Measurements from ENCODE around the gene NR2C2.

Gene NR2C2

GRCh38 chr3:15056676-15057404 is 109.5 kb downstream of the NR2C2 start:
- no peak for TF ChIP-seq BACH2 (CRISPR knock-in tag; IDR thresholded peaks at IDR 0.05; ENCODE audit: borderline replicate concordance)
- TF ChIP-seq ZFP3 (CRISPR knock-in tag; IDR thresholded peaks at IDR 0.05): no peak
- no peak for TF ChIP-seq ZFP30 (CRISPR knock-in tag; IDR thresholded peaks at IDR 0.05)
- TF ChIP-seq ZNF8 (CRISPR knock-in tag; IDR thresholded peaks at IDR 0.05): no peak
- TF ChIP-seq ZNF565 (CRISPR knock-in tag; conservative IDR thresholded peaks at IDR 0.05; ENCODE audit: low read depth): no peak
- no peak for TF ChIP-seq ARNTL (CRISPR knock-in tag; IDR thresholded peaks at IDR 0.05; ENCODE audit: borderline replicate concordance, low read depth)
- TF ChIP-seq RARB (CRISPR knock-in tag; IDR thresholded peaks at IDR 0.05): no peak
- ATAC-seq: no peak

- ATAC-seq: no peak
- TF ChIP-seq, protein P1, sequence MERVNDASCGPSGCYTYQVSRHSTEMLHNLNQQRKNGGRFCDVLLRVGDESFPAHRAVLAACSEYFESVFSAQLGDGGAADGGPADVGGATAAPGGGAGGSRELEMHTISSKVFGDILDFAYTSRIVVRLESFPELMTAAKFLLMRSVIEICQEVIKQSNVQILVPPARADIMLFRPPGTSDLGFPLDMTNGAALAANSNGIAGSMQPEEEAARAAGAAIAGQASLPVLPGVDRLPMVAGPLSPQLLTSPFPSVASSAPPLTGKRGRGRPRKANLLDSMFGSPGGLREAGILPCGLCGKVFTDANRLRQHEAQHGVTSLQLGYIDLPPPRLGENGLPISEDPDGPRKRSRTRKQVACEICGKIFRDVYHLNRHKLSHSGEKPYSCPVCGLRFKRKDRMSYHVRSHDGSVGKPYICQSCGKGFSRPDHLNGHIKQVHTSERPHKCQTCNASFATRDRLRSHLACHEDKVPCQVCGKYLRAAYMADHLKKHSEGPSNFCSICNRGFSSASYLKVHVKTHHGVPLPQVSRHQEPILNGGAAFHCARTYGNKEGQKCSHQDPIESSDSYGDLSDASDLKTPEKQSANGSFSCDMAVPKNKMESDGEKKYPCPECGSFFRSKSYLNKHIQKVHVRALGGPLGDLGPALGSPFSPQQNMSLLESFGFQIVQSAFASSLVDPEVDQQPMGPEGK (CRISPR knock-in tag; IDR thresholded peaks at IDR 0.05; ENCODE audit: borderline replicate concordance): no peak
- TF ChIP-seq ARNTL (CRISPR knock-in tag; IDR thresholded peaks at IDR 0.05; ENCODE audit: borderline replicate concordance, low read depth) (no peak), SNAI2 (CRISPR knock-in tag; IDR thresholded peaks at IDR 0.05) (no peak), ZFP30 (CRISPR knock-in tag; IDR thresholded peaks at IDR 0.05) (no peak), ZNF8 (CRISPR knock-in tag; IDR thresholded peaks at IDR 0.05) (no peak), RARB (CRISPR knock-in tag; IDR thresholded peaks at IDR 0.05) (no peak), ZFP3 (CRISPR knock-in tag; IDR thresholded peaks at IDR 0.05) (no peak), ZNF70 (CRISPR knock-in tag; IDR thresholded peaks at IDR 0.05) (no peak), TOX (CRISPR knock-in tag; IDR thresholded peaks at IDR 0.05; ENCODE audit: borderline replicate concordance) (no peak), CSRNP3 (CRISPR knock-in tag; IDR thresholded peaks at IDR 0.05) (no peak), ISL1 (CRISPR knock-in tag; IDR thresholded peaks at IDR 0.05) (no peak), BACH2 (CRISPR knock-in tag; IDR thresholded peaks at IDR 0.05; ENCODE audit: borderline replicate concordance) (no peak), OSR1 (CRISPR knock-in tag; IDR thresholded peaks at IDR 0.05) (no peak), ZNF565 (CRISPR knock-in tag; conservative IDR thresholded peaks at IDR 0.05; ENCODE audit: low read depth) (no peak), GLIS3 (CRISPR knock-in tag; IDR thresholded peaks at IDR 0.05) (no peak), ZC3H10 (CRISPR knock-in tag; IDR thresholded peaks at IDR 0.05) (no peak), CSDC2 (CRISPR knock-in tag; IDR thresholded peaks at IDR 0.05) (no peak)
- TF ChIP-seq, protein P2, sequence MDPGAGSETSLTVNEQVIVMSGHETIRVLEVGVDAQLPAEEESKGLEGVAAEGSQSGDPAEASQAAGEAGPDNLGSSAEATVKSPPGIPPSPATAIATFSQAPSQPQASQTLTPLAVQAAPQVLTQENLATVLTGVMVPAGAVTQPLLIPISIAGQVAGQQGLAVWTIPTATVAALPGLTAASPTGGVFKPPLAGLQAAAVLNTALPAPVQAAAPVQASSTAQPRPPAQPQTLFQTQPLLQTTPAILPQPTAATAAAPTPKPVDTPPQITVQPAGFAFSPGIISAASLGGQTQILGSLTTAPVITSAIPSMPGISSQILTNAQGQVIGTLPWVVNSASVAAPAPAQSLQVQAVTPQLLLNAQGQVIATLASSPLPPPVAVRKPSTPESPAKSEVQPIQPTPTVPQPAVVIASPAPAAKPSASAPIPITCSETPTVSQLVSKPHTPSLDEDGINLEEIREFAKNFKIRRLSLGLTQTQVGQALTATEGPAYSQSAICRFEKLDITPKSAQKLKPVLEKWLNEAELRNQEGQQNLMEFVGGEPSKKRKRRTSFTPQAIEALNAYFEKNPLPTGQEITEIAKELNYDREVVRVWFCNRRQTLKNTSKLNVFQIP (CRISPR knock-in tag; IDR thresholded peaks at IDR 0.05; ENCODE audit: borderline replicate concordance, low read depth): no peak
- TF ChIP-seq, protein P3, sequence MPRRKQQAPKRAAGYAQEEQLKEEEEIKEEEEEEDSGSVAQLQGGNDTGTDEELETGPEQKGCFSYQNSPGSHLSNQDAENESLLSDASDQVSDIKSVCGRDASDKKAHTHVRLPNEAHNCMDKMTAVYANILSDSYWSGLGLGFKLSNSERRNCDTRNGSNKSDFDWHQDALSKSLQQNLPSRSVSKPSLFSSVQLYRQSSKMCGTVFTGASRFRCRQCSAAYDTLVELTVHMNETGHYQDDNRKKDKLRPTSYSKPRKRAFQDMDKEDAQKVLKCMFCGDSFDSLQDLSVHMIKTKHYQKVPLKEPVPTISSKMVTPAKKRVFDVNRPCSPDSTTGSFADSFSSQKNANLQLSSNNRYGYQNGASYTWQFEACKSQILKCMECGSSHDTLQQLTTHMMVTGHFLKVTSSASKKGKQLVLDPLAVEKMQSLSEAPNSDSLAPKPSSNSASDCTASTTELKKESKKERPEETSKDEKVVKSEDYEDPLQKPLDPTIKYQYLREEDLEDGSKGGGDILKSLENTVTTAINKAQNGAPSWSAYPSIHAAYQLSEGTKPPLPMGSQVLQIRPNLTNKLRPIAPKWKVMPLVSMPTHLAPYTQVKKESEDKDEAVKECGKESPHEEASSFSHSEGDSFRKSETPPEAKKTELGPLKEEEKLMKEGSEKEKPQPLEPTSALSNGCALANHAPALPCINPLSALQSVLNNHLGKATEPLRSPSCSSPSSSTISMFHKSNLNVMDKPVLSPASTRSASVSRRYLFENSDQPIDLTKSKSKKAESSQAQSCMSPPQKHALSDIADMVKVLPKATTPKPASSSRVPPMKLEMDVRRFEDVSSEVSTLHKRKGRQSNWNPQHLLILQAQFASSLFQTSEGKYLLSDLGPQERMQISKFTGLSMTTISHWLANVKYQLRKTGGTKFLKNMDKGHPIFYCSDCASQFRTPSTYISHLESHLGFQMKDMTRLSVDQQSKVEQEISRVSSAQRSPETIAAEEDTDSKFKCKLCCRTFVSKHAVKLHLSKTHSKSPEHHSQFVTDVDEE (CRISPR knock-in tag; IDR thresholded peaks at IDR 0.05): no peak
Measured at GRCh38 chr3:15060029-15060428, 112.6 kb downstream of the NR2C2 start.

DNA sequence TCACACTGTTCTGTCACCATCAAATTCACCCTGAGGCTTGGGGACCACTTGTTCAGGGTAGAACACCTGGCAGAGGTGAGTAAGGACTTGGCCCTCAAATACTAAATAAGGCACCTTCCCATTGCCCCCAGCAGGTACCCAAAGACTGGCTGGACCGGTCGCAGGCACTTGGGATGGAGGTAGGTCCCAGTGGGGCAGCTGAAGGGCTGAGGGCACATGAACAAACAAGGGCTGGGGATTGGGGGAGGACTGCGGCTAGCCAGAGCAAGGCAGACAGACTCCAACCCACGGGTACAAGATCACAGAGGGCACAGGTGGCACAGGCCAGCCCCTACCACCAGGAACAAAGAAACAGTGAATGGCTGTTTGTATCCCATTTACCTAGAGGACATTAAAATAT is 115.9 kb downstream of the NR2C2 start:
- ATAC-seq: no peak
- TF ChIP-seq ZC3H10 (CRISPR knock-in tag; IDR thresholded peaks at IDR 0.05) (no peak), CSDC2 (CRISPR knock-in tag; IDR thresholded peaks at IDR 0.05) (no peak), GLIS3 (CRISPR knock-in tag; IDR thresholded peaks at IDR 0.05) (no peak), ZFP3 (CRISPR knock-in tag; IDR thresholded peaks at IDR 0.05) (no peak), PPARA (CRISPR knock-in tag; IDR thresholded peaks at IDR 0.05; ENCODE audit: borderline replicate concordance) (no peak), TOX (CRISPR knock-in tag; IDR thresholded peaks at IDR 0.05; ENCODE audit: borderline replicate concordance) (no peak), SNAI2 (CRISPR knock-in tag; IDR thresholded peaks at IDR 0.05) (no peak), ARNTL (CRISPR knock-in tag; IDR thresholded peaks at IDR 0.05; ENCODE audit: borderline replicate concordance, low read depth) (no peak), ZNF565 (CRISPR knock-in tag; conservative IDR thresholded peaks at IDR 0.05; ENCODE audit: low read depth) (no peak), RARB (CRISPR knock-in tag; IDR thresholded peaks at IDR 0.05) (no peak), OSR1 (CRISPR knock-in tag; IDR thresholded peaks at IDR 0.05) (no peak), TCF4 (CRISPR knock-in tag; IDR thresholded peaks at IDR 0.05; ENCODE audit: borderline replicate concordance) (no peak), ESRRG (CRISPR knock-in tag; IDR thresholded peaks at IDR 0.05) (no peak), BACH2 (CRISPR knock-in tag; IDR thresholded peaks at IDR 0.05; ENCODE audit: borderline replicate concordance) (no peak), ZNF70 (CRISPR knock-in tag; IDR thresholded peaks at IDR 0.05) (no peak)
- TF ChIP-seq, protein P3 (CRISPR knock-in tag; IDR thresholded peaks at IDR 0.05): no peak
- TF ChIP-seq, protein P4, sequence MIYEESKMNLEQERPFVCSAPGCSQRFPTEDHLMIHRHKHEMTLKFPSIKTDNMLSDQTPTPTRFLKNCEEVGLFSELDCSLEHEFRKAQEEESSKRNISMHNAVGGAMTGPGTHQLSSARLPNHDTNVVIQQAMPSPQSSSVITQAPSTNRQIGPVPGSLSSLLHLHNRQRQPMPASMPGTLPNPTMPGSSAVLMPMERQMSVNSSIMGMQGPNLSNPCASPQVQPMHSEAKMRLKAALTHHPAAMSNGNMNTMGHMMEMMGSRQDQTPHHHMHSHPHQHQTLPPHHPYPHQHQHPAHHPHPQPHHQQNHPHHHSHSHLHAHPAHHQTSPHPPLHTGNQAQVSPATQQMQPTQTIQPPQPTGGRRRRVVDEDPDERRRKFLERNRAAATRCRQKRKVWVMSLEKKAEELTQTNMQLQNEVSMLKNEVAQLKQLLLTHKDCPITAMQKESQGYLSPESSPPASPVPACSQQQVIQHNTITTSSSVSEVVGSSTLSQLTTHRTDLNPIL (CRISPR knock-in tag; IDR thresholded peaks at IDR 0.05; ENCODE audit: low read depth): no peak
